HepG2 (cell line): ENCODE results near the gene CTDP1. TPM values are rescaled to one million over a fixed set of nuclear protein-coding genes. Genes with fewer than 3 reads are reported as not detected.

ENCODE experiments used
- ATAC-seq: fragments of 200-7000 bp; cut with Tn5 transposase; 3 replicates; pipeline ENCODE4 v1.9.1; 2020; ENCODE audit warnings: mild to moderate bottlenecking, moderate library complexity
- BruUV-seq: library from RNA; stranded (reverse); fragments of 400-500 nt; replicated peaks from 2 replicates; lab custom pipeline; 2021; lab: Mats Ljungman, UMichigan
- CTCF ChIA-PET: fragments of 300-600 bp; formaldehyde crosslinking; extraction: SDS; loops from one replicate; lab custom pipeline; 2021; ENCODE audit warnings: low total read pairs, inconsistent platforms, low intra/inter-chr PET ratio; lab: Yijun Ruan, JAX
- POLR2A ChIA-PET: fragments of 350-600 bp; sonication (Branson Sonifier 250); formaldehyde crosslinking; loops from one replicate; lab custom pipeline; 2020; ENCODE audit warnings: antibody characterized with exemption, inconsistent platforms; lab: Yijun Ruan, JAX
- DNase-seq: peaks from one replicate; pipeline ENCODE4 v3.0.0-alpha.2; 2015; ENCODE audit warnings: low spot score
- FAIRE-seq: peaks from 3 replicates; lab custom pipeline; 2011; peaks lifted over from hg19 to GRCh38; lab: Jason Lieb, UNC
- H2AFZ ChIP-seq: one replicate; pipeline ENCODE4 v1.6.1; 2011; ENCODE audit warnings: low read length, inconsistent platforms
- H3K27ac ChIP-seq: fragments of 300-600 bp; 3 replicates; pipeline ENCODE4 v1.8.0; 2011; ENCODE audit warnings: mixed run types, mild to moderate bottlenecking, mixed read lengths, low read length, inconsistent platforms; ENCODE audit not compliant: insufficient read depth; ENCODE audit errors: extremely low read length
- H3K27me3 ChIP-seq, 2 experiments: fragments of 200-600 bp in 1 of 2; 2 replicates in 1 of 2; 3 replicates in 1 of 2; pipeline versions ENCODE4 v1.6.0 to v1.8.0; 2011; ENCODE audit warnings: low read length in 2 of 2, mild to moderate bottlenecking in 2 of 2, moderate library complexity in 2 of 2, inconsistent platforms in 1 of 2; ENCODE audit not compliant: insufficient read depth in 2 of 2, control insufficient read depth in 1 of 2
- H3K36me3 ChIP-seq, 2 experiments: fragments of 200-600 bp in 1 of 2; replicated peaks in 1 of 2; 2 replicates in 1 of 2; 3 replicates in 1 of 2; pipeline versions ENCODE4 v1.5.1 to v1.8.0; 2011; ENCODE audit warnings: low read length in 2 of 2, inconsistent platforms in 1 of 2; ENCODE audit not compliant: insufficient read depth in 2 of 2, control insufficient read depth in 1 of 2
- H3K4me1 ChIP-seq: 2 replicates; pipeline ENCODE4 v1.5.1; 2012; ENCODE audit warnings: low read length, inconsistent platforms; ENCODE audit not compliant: insufficient read depth
- H3K4me2 ChIP-seq: 2 replicates; pipeline ENCODE4 v1.6.0; 2011; ENCODE audit warnings: low read depth, low read length, inconsistent platforms
- H3K4me3 ChIP-seq, 3 experiments: fragments of 200-600 bp in 1 of 3; sonication (generic), shearing (Covaris generic) in 1 of 3; replicated peaks in 1 of 3; 2 replicates each; pipeline ENCODE4 v1.5.1; 2011 to 2016; ENCODE audit warnings: low read length in 3 of 3, inconsistent platforms in 2 of 3, low read depth in 2 of 3, mild to moderate bottlenecking in 2 of 3, control low read depth in 1 of 3, mixed read lengths in 1 of 3; ENCODE audit not compliant: insufficient read depth in 1 of 3
- H3K79me2 ChIP-seq: one replicate; pipeline ENCODE4 v1.6.1; 2011; ENCODE audit warnings: low read length, inconsistent platforms; ENCODE audit not compliant: insufficient read depth
- H3K9ac ChIP-seq: 2 replicates; pipeline ENCODE4 v1.6.0; 2011; ENCODE audit warnings: mild to moderate bottlenecking, low read depth, low read length, inconsistent platforms; ENCODE audit not compliant: insufficient read depth
- H3K9me3 ChIP-seq: 2 replicates; pipeline ENCODE4 v1.5.1; 2012; ENCODE audit warnings: mild to moderate bottlenecking, low read length
- H4K20me1 ChIP-seq: 2 replicates; pipeline ENCODE4 v1.6.0; 2011; ENCODE audit warnings: inconsistent platforms, mild to moderate bottlenecking, low read length, moderate library complexity; ENCODE audit not compliant: insufficient read depth
- CENPX ChIP-seq: sonication (generic); formaldehyde crosslinking; IDR thresholded peaks from 2 replicates; pipeline ENCODE4 v1.9.0; 2021; ENCODE audit warnings: mild to moderate bottlenecking, missing genetic modification reagents, moderate library complexity
- FOSL2 ChIP-seq: sonication (generic); formaldehyde crosslinking; IDR thresholded peaks from 2 replicates; pipeline ENCODE4 v1.4.0; 2020; ENCODE audit warnings: missing genetic modification reagents
- MXD4 ChIP-seq: IDR thresholded peaks from 2 replicates; pipeline ENCODE4 v1.6.1; 2016; ENCODE audit warnings: mild to moderate bottlenecking, missing biosample characterization, missing genetic modification reagents
- PPARG ChIP-seq: conservative IDR thresholded peaks from 2 replicates; pipeline ENCODE4 v1.6.1; 2016; ENCODE audit warnings: missing biosample characterization, missing genetic modification reagents
- SP4 ChIP-seq: sonication (generic); formaldehyde crosslinking; IDR thresholded peaks from 2 replicates; pipeline ENCODE4 v1.8.1; 2023; ENCODE audit warnings: mild to moderate bottlenecking, missing genetic modification reagents
- ZNF761 ChIP-seq: sonication (generic); formaldehyde crosslinking; conservative IDR thresholded peaks from 2 replicates; pipeline ENCODE4 v1.4.0; 2020; ENCODE audit warnings: mild to moderate bottlenecking, missing genetic modification reagents
- ZNF83 ChIP-seq: sonication (generic); formaldehyde crosslinking; IDR thresholded peaks from 2 replicates; pipeline ENCODE4 v1.4.0; 2020; ENCODE audit warnings: missing genetic modification reagents, mild to moderate bottlenecking, borderline replicate concordance
- WGBS: methylation state at CpG from one replicate; pipeline ENCODE4 v1.1.6; 2017; ENCODE audit warnings: low lambda C conversion rate; 5-methylcytosine and 5-hydroxymethylcytosine counted together
- in situ Hi-C: cut with HindIII; loops from 2 replicates; pipeline ENCODE4 v1.10.0; 2017; ENCODE audit warnings: low pct_unique_long_range_greater_than_20kb; ENCODE audit not compliant: extremely low pct_ligation_motif_present
- intact Hi-C: fragments of 100-400 bp; cut with micrococcal nuclease; formaldehyde crosslinking; loops from one replicate; pipeline ENCODE4 v1.10.0; 2022; ENCODE audit not compliant: unreplicated experiment
- polyA plus RNA-seq, 8 experiments: library from polyadenylated mRNA; depleted of rRNA in 3 of 8; stranded (reverse) in 7 of 8; unstranded in 1 of 8; fragments of >200 nt; fragmentation: Illumina TruSeq in 4 of 8; extraction: Trizol in 4 of 8; gene quantifications; 2 replicates each; pipeline versions ENCODE4 v1.2.1 to v1.2.3, GENCODE V29; 2011 to 2016; ENCODE audit warnings: low read depth in 4 of 8, missing spikeins in 1 of 8, mixed read lengths in 1 of 8; ENCODE audit not compliant: insufficient read depth in 1 of 8
- total RNA-seq, 5 experiments: library from RNA; depleted of rRNA; stranded (reverse); fragments of >200 nt; fragmentation: Illumina TruSeq; extraction: Trizol; gene quantifications; 2 replicates each; pipeline ENCODE4 v1.2.3, GENCODE V29; 2016; ENCODE audit warnings: low read depth in 1 of 5
- TF ChIP-seq, protein P1 (sequence below): sonication (generic); formaldehyde crosslinking; IDR thresholded peaks from 2 replicates; pipeline ENCODE4 v1.4.0; 2020; ENCODE audit warnings: low read depth, missing genetic modification reagents
- TF ChIP-seq, protein P2 (sequence below): sonication (generic); formaldehyde crosslinking; IDR thresholded peaks from 2 replicates; pipeline ENCODE4 v1.4.0; 2020; ENCODE audit warnings: low read depth, mild to moderate bottlenecking, missing genetic modification reagents
- TF ChIP-seq, protein P3 (sequence below): IDR thresholded peaks from 2 replicates; pipeline ENCODE4 v1.6.1; 2016; ENCODE audit warnings: missing compliant biosample characterization, missing genetic modification reagents, borderline replicate concordance
- TF ChIP-seq, protein P4 (sequence below): sonication (generic); formaldehyde crosslinking; IDR thresholded peaks from 2 replicates; pipeline ENCODE4 v1.4.0; 2020; ENCODE audit warnings: missing genetic modification reagents

Gene CTDP1
- total and polyA plus RNA-seq, 2 of the 13 experiments (the other 11 are each of a cell fraction or from before 2014, with no cell fraction given) = 6.9 to 11.0 TPM

DNA sequence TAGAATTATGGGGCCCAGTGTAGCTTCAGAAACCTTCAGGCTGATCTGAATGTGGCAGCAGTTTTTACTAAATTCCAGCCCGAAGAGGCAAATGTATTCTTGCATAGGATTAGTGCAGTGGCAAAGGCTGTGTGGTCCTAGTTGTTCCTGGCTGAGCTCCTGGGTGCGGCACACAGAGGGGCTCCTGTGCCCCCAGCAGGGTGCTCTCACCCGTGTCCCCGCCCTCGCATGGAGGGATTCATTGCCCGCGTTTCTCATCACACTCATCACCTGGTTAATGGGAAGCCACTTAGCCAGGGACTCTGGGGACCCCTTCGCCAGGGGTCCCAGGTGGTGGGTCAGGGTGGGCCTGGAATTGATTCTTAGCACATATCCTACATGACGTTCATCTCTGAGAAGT, 122.0 kb downstream of the CTDP1 start:
- ATAC-seq (no peak), DNase-seq (no peak)
- WGBS = 37% methylated on average over 3 of the region's 9 CpGs

DNA sequence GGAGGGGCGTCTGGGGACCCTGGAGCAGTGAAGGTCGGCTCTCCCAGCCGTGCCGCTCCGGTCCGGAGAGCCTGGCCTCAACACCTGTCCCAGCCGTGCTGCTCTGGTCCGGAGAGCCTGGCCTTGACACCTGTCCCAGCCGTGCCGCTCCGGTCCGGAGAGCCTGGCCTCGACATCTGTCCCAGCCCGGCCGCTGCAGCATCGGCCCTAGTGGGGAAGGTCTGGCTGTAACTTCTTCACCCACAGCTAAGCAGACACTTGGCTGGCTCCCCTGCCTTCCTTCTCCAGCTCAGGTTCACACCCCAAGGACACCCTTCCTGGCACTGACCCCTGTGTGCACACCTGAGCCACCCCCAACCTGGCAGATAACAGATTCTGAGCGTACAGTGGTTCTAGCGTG, 122.7 kb downstream of the CTDP1 start:
- no peak overlapping the region for H3K27ac ChIP-seq
- no peak overlapping the region for H3K4me3 ChIP-seq
- ATAC-seq = no peak
- H3K9ac ChIP-seq = no peak overlapping the region
- CTCF ChIA-PET = no interaction called here
- intact Hi-C loops (no loop called here), in situ Hi-C loops (no loop called here)
- H3K9me3 ChIP-seq = no peaks in the 10 kb centered on the region
- POLR2A ChIA-PET = no interaction called here
- BruUV-seq = no TSS peak
- peaks cover 11% of the 10 kb centered on the region for H3K4me1 ChIP-seq
- WGBS = 67% methylated on average over 12 of the region's 18 CpGs
- H3K36me3 ChIP-seq = no peaks in the 10 kb centered on the region
- no peak overlapping the region for H2AFZ ChIP-seq
- DNase-seq = no peak
- no peaks in the 10 kb centered on the region for H3K79me2 ChIP-seq
- no peak for FAIRE-seq
- peaks cover 7 to 83% of the 10 kb centered on the region in 2 experiments; a peak in 4 of 5 replicates for H3K27me3 ChIP-seq
- H4K20me1 ChIP-seq = no peaks in the 10 kb centered on the region
- no peak overlapping the region for H3K4me2 ChIP-seq
- TF ChIP-seq FOSL2 (CRISPR knock-in tag) (no peak), ZNF83 (CRISPR knock-in tag) (no peak), ZNF761 (no peak), SP4 (CRISPR knock-in tag) (no peak)
- TF ChIP-seq, protein P1, sequence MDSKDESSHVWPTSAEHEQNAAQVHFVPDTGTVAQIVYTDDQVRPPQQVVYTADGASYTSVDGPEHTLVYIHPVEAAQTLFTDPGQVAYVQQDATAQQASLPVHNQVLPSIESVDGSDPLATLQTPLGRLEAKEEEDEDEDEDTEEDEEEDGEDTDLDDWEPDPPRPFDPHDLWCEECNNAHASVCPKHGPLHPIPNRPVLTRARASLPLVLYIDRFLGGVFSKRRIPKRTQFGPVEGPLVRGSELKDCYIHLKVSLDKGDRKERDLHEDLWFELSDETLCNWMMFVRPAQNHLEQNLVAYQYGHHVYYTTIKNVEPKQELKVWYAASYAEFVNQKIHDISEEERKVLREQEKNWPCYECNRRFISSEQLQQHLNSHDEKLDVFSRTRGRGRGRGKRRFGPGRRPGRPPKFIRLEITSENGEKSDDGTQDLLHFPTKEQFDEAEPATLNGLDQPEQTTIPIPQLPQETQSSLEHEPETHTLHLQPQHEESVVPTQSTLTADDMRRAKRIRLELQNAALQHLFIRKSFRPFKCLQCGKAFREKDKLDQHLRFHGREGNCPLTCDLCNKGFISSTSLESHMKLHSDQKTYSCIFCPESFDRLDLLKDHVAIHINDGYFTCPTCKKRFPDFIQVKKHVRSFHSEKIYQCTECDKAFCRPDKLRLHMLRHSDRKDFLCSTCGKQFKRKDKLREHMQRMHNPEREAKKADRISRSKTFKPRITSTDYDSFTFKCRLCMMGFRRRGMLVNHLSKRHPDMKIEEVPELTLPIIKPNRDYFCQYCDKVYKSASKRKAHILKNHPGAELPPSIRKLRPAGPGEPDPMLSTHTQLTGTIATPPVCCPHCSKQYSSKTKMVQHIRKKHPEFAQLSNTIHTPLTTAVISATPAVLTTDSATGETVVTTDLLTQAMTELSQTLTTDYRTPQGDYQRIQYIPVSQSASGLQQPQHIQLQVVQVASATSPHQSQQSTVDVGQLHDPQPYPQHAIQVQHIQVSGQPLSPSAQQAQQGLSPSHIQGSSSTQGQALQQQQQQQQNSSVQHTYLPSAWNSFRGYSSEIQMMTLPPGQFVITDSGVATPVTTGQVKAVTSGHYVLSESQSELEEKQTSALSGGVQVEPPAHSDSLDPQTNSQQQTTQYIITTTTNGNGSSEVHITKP (CRISPR knock-in tag) = no peak
- TF ChIP-seq, protein P2, sequence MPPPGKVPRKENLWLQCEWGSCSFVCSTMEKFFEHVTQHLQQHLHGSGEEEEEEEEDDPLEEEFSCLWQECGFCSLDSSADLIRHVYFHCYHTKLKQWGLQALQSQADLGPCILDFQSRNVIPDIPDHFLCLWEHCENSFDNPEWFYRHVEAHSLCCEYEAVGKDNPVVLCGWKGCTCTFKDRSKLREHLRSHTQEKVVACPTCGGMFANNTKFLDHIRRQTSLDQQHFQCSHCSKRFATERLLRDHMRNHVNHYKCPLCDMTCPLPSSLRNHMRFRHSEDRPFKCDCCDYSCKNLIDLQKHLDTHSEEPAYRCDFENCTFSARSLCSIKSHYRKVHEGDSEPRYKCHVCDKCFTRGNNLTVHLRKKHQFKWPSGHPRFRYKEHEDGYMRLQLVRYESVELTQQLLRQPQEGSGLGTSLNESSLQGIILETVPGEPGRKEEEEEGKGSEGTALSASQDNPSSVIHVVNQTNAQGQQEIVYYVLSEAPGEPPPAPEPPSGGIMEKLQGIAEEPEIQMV = no peak
- TF ChIP-seq, protein P3, sequence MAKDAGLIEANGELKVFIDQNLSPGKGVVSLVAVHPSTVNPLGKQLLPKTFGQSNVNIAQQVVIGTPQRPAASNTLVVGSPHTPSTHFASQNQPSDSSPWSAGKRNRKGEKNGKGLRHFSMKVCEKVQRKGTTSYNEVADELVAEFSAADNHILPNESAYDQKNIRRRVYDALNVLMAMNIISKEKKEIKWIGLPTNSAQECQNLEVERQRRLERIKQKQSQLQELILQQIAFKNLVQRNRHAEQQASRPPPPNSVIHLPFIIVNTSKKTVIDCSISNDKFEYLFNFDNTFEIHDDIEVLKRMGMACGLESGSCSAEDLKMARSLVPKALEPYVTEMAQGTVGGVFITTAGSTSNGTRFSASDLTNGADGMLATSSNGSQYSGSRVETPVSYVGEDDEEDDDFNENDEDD (CRISPR knock-in tag) = no peak

More for the DNA sequence above, 122.0 kb downstream of the CTDP1 start:
- Histone ChIP-seq H3K36me3 (no peaks in the 10 kb centered on the region), H3K79me2 (no peaks in the 10 kb centered on the region), H2AFZ (no peak overlapping the region), H3K9me3 (no peaks in the 10 kb centered on the region), H3K4me1 (peaks cover 17% of the 10 kb centered on the region), H3K4me2 (no peak overlapping the region), H3K4me3 (no peak overlapping the region), H3K9ac (no peak overlapping the region), H4K20me1 (no peaks in the 10 kb centered on the region), H3K27me3 (peaks cover 7 to 87% of the 10 kb centered on the region in 2 experiments; a peak in 4 of 5 replicates), H3K27ac (no peak overlapping the region)
- POLR2A ChIA-PET = no interaction called here
- TF ChIP-seq, protein P4, sequence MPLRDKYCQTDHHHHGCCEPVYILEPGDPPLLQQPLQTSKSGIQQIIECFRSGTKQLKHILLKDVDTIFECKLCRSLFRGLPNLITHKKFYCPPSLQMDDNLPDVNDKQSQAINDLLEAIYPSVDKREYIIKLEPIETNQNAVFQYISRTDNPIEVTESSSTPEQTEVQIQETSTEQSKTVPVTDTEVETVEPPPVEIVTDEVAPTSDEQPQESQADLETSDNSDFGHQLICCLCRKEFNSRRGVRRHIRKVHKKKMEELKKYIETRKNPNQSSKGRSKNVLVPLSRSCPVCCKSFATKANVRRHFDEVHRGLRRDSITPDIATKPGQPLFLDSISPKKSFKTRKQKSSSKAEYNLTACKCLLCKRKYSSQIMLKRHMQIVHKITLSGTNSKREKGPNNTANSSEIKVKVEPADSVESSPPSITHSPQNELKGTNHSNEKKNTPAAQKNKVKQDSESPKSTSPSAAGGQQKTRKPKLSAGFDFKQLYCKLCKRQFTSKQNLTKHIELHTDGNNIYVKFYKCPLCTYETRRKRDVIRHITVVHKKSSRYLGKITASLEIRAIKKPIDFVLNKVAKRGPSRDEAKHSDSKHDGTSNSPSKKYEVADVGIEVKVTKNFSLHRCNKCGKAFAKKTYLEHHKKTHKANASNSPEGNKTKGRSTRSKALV (CRISPR knock-in tag) = no peak
- TF ChIP-seq MXD4 (CRISPR knock-in tag) (no peak), PPARG (no peak), CENPX (CRISPR knock-in tag) (no peak)
- in situ Hi-C loops = no loop called here
- CTCF ChIA-PET = no interaction called here
- no peak for FAIRE-seq
- no TSS peak for BruUV-seq
- intact Hi-C loops = no loop called here
